A549 (cell line): ENCODE results near the gene GRIK4.

Experiments
- EHF ChIP-seq: fragments of 250-450 bp; sonication (Bioruptor Pico); IDR thresholded peaks from 2 replicates; pipeline ENCODE4 v1.5.0; 2020; ENCODE audit warnings: mild to moderate bottlenecking
- SMC3 ChIP-seq: fragments of >200 bp; sonication (Bioruptor Twin); formaldehyde crosslinking; IDR thresholded peaks from 3 replicates; pipeline ENCODE4 v1.6.1; 2018; ENCODE audit warnings: inconsistent platforms
- TP53 ChIP-seq: fragments of 250-450 bp; sonication (Bioruptor Pico); IDR thresholded peaks from 2 replicates; pipeline ENCODE4 v1.5.0; 2021; ENCODE audit warnings: mild to moderate bottlenecking, moderate library complexity
- ZSCAN20 ChIP-seq: fragments of 250-450 bp; sonication (Bioruptor Pico); IDR thresholded peaks from 2 replicates; pipeline ENCODE4 v1.8.0; 2022; ENCODE audit warnings: mild to moderate bottlenecking, moderate library complexity
- TF ChIP-seq, protein P1 (sequence below): fragments of >200 bp; sonication (Bioruptor Twin); formaldehyde crosslinking; IDR thresholded peaks from 3 replicates; pipeline ENCODE4 v1.5.1; 2016

DNA sequence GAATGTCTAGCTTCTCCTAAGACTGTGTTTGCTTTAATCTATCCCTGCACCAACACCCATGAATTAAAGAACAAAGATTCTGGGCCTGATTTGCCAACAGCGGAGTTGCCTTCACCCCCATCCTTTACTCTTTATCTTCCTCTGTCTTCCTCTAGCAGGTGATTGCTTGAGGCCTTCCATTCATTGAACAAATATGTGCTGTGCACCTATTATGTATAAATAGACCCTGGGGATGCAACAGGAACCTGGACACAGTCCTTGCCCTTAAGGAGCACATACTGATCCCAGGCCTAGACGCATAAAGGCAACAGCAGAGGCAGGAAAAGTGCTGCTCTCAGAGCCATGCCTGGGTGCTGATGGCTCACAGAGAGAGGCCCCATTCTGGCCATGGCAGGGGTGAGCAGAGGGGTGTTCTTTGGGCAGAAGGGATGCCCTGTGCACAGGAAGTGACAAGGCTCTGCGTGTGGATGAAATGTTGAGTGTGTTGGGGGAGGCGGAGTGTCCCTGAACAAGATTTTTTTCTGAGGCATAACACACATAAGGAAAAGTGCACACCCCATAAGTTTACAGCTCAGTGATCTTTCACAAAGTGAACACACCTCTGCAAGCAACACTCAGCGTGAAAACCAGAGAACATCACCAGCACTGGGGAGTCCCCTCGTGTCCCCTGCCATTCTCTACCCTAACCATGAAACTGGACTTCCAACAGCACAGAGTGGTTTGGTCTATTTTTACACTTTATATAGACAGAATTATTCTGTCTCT lies 145.9 kb downstream of the GRIK4 start:
- TF ChIP-seq EHF (CRISPR knock-in tag) (no peak), ZSCAN20 (CRISPR knock-in tag) (no peak), SMC3 (no peak), TP53 (CRISPR knock-in tag) (no peak)
- TF ChIP-seq, protein P1, sequence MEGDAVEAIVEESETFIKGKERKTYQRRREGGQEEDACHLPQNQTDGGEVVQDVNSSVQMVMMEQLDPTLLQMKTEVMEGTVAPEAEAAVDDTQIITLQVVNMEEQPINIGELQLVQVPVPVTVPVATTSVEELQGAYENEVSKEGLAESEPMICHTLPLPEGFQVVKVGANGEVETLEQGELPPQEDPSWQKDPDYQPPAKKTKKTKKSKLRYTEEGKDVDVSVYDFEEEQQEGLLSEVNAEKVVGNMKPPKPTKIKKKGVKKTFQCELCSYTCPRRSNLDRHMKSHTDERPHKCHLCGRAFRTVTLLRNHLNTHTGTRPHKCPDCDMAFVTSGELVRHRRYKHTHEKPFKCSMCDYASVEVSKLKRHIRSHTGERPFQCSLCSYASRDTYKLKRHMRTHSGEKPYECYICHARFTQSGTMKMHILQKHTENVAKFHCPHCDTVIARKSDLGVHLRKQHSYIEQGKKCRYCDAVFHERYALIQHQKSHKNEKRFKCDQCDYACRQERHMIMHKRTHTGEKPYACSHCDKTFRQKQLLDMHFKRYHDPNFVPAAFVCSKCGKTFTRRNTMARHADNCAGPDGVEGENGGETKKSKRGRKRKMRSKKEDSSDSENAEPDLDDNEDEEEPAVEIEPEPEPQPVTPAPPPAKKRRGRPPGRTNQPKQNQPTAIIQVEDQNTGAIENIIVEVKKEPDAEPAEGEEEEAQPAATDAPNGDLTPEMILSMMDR: no peak
